Measurements from ENCODE around the gene OSBPL2.

DNA sequence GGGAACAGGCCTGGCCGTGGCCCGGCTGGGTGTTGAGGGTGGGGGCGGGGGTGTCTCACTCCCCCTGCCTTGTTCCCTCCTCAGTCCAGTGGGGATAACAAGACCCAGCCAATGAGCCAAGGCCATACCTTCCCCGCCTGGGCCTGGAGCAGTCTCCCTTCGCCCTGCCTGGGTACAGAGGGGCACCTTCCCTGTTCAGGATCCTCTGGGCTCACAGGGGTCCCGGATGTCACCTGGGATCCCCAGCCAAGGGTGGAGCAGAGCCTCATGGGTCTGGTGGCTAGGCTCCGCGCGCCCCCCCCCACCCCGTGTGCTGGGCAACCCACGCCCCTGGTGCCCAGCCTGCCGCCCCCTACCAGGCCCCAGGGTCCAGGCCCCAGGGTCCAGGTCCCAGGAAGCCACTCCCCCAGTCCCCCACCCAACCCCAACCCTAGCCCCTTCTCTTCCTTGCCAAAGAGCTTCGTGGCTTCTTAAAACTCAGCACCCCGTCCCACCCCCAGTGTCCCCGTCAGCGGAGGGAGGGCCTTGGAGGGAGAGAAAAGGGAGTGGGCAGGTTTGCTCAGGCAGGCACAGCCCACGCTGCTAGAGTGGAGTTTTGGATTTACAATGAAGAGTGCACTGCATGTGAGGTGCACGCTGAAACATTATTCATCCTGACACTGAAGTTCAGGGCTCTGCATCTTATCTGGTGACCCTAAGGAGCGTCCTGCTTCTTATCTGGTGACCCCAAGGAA lies 30.1 kb upstream of the OSBPL2 start:
- TF ChIP-seq, protein P1, sequence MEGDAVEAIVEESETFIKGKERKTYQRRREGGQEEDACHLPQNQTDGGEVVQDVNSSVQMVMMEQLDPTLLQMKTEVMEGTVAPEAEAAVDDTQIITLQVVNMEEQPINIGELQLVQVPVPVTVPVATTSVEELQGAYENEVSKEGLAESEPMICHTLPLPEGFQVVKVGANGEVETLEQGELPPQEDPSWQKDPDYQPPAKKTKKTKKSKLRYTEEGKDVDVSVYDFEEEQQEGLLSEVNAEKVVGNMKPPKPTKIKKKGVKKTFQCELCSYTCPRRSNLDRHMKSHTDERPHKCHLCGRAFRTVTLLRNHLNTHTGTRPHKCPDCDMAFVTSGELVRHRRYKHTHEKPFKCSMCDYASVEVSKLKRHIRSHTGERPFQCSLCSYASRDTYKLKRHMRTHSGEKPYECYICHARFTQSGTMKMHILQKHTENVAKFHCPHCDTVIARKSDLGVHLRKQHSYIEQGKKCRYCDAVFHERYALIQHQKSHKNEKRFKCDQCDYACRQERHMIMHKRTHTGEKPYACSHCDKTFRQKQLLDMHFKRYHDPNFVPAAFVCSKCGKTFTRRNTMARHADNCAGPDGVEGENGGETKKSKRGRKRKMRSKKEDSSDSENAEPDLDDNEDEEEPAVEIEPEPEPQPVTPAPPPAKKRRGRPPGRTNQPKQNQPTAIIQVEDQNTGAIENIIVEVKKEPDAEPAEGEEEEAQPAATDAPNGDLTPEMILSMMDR (IDR thresholded peaks at IDR 0.05; ENCODE audit: extremely low read depth in 1 of 2, insufficient read depth in 1 of 2, low read depth in 1 of 2, low read length in 2 of 2): no peak
- no peak for TF ChIP-seq POLR2A (IDR thresholded peaks at IDR 0.05; ENCODE audit: low read depth, low read length)
- no peak for TF ChIP-seq POLR2AphosphoS5 (IDR thresholded peaks at IDR 0.05; ENCODE audit: insufficient read depth, low read depth, low read length)
- no peak for TF ChIP-seq EZH2 (IDR thresholded peaks at IDR 0.05; ENCODE audit: borderline replicate concordance, low read depth, low read length, severe bottlenecking)
- no peak for TF ChIP-seq GATA2 (IDR thresholded peaks at IDR 0.05; ENCODE audit: insufficient read depth, insufficient read length, low read depth, low read length)
- no peak for TF ChIP-seq MYC (IDR thresholded peaks at IDR 0.05; ENCODE audit: low read depth, low read length)
- TF ChIP-seq JUN (IDR thresholded peaks at IDR 0.05; ENCODE audit: borderline replicate concordance, insufficient read depth, insufficient read length, low read depth): no peak
- TF ChIP-seq, protein P2, sequence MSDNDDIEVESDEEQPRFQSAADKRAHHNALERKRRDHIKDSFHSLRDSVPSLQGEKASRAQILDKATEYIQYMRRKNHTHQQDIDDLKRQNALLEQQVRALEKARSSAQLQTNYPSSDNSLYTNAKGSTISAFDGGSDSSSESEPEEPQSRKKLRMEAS (IDR thresholded peaks at IDR 0.05; ENCODE audit: insufficient read depth, insufficient read length): no peak

Measured in endothelial cell of umbilical vein (primary cell).